Muscle of arm (tissue), 12 donors: ENCODE measurements around the gene GAREM1. TPM values are rescaled to one million over a fixed set of nuclear protein-coding genes. Genes with fewer than 3 reads are reported as not detected.

Source experiments
- DNase-seq: peaks from one replicate; pipeline ENCODE4 v3.0.0-alpha.2; 2013
- polyA plus RNA-seq, 12 donors: library from polyadenylated mRNA; unstranded; fragments of 120-200 nt; gene quantifications; one replicate each; pipeline ENCODE4 v1.2.1, GENCODE V29; 2013; ENCODE audit not compliant: insufficient read length in 12 of 12

GAREM1 gene
- polyA plus RNA-seq, 12 donors = 8.0 to 20.2 (median 10.8) TPM; not detected in 1

GRCh38 chr18:32427084-32427900 lies 43.4 kb downstream of the GAREM1 start:
- DNase-seq = no peak

- no peak for DNase-seq
Measured at GRCh38 chr18:32425466-32425865, 45.2 kb downstream of the GAREM1 start.

- DNase-seq = no peak
Measured at GRCh38 chr18:32424696-32425095, 46.0 kb downstream of the GAREM1 start.

GRCh38 chr18:32422978-32423740 lies 47.5 kb downstream of the GAREM1 start:
- DNase-seq = no peak

- peak; percentile 54 for DNase-seq
Measured at GRCh38 chr18:32422201-32422600, 48.5 kb downstream of the GAREM1 start.

- DNase-seq = no peak
Measured at GRCh38 chr18:32420084-32420750, 50.5 kb downstream of the GAREM1 start.

- DNase-seq = no peak
Measured at GRCh38 chr18:32418148-32418547, 52.5 kb downstream of the GAREM1 start.

- DNase-seq = no peak
Measured at GRCh38 chr18:32405588-32405987, 65.1 kb downstream of the GAREM1 start.

GRCh38 chr18:32401621-32402020 lies 69.1 kb downstream of the GAREM1 start:
- DNase-seq = no peak

GRCh38 chr18:32393407-32393806 lies 77.3 kb downstream of the GAREM1 start:
- DNase-seq = no peak

GRCh38 chr18:32391126-32391525 lies 79.6 kb downstream of the GAREM1 start:
- DNase-seq = no peak

GRCh38 chr18:32389858-32390257 lies 80.8 kb downstream of the GAREM1 start:
- DNase-seq = no peak

- no peak for DNase-seq
Measured at GRCh38 chr18:32389191-32389590, 81.5 kb downstream of the GAREM1 start.

GRCh38 chr18:32386471-32386870 lies 84.2 kb downstream of the GAREM1 start:
- DNase-seq = no peak

- no peak for DNase-seq
Measured at GRCh38 chr18:32383050-32383819, 87.4 kb downstream of the GAREM1 start.

GRCh38 chr18:32381761-32382160 lies 88.9 kb downstream of the GAREM1 start:
- no peak for DNase-seq

GRCh38 chr18:32380559-32380958 lies 90.1 kb downstream of the GAREM1 start:
- DNase-seq = no peak

GRCh38 chr18:32379891-32380290 lies 90.8 kb downstream of the GAREM1 start:
- DNase-seq = no peak

GRCh38 chr18:32378705-32379104 lies 92.0 kb downstream of the GAREM1 start:
- DNase-seq = no peak

- DNase-seq = no peak
Measured at GRCh38 chr18:32373995-32374394, 96.7 kb downstream of the GAREM1 start.

GRCh38 chr18:32373505-32373904 lies 97.2 kb downstream of the GAREM1 start:
- no peak for DNase-seq
